A549 (cell line): ENCODE results near the gene GIGYF1. TPM values are rescaled to one million over a fixed set of nuclear protein-coding genes. Genes with fewer than 3 reads are reported as not detected.

Experiments used
- ATAC-seq, 2 experiments: fragments of 200-7000 bp in 1 of 2; fragments of >200 bp in 1 of 2; cut with Nextera tagmentation in 1 of 2; cut with Tn5 transposase in 1 of 2; 3 replicates each; pipeline versions ENCODE4 v1.8.0 to v1.9.1; 2018 to 2020; ENCODE audit warnings: mild to moderate bottlenecking in 1 of 2, moderate library complexity in 1 of 2
- CTCF ChIA-PET: fragments of 300-600 bp; sonication (Branson Sonifier 250); formaldehyde crosslinking; extraction: SDS; loops from one replicate; lab custom pipeline; 2021; ENCODE audit warnings: antibody characterized with exemption, inconsistent platforms; lab: Yijun Ruan, JAX
- POLR2A ChIA-PET: fragments of 350-600 bp; formaldehyde crosslinking; extraction: SDS; loops from one replicate; lab custom pipeline; 2021; ENCODE audit warnings: antibody characterized with exemption, inconsistent platforms; lab: Yijun Ruan, JAX
- DNase-seq, 2 experiments: peaks; one replicate each; pipeline versions ENCODE4 v3.0.0 to v3.0.0-alpha.2; 2011 to 2016; ENCODE audit warnings: low read depth in 1 of 2, low spot score in 1 of 2
- FAIRE-seq: peaks from 2 replicates; lab custom pipeline; 2011; peaks lifted over from hg19 to GRCh38; lab: Jason Lieb, UNC
- H3K27ac ChIP-seq, 2 experiments: fragments of >200 bp; sonication (Bioruptor Twin); formaldehyde crosslinking; 3 replicates each; pipeline ENCODE4 v1.5.1; 2016 to 2017
- H3K4me1 ChIP-seq: fragments of >200 bp; sonication (Bioruptor Twin); formaldehyde crosslinking; 3 replicates; pipeline ENCODE4 v1.6.1; 2016
- H3K4me2 ChIP-seq: fragments of >200 bp; sonication (Bioruptor Twin); formaldehyde crosslinking; 3 replicates; pipeline ENCODE4 v1.6.1; 2016
- H3K4me3 ChIP-seq: fragments of >200 bp; sonication (Bioruptor Twin); formaldehyde crosslinking; 3 replicates; pipeline ENCODE4 v1.5.1; 2016
- H3K9me3 ChIP-seq: fragments of >200 bp; sonication (Bioruptor Twin); formaldehyde crosslinking; 3 replicates; pipeline ENCODE4 v1.6.1; 2016
- BHLHE40 ChIP-seq: IDR thresholded peaks from 2 replicates; pipeline ENCODE4 v1.6.1; 2012; ENCODE audit warnings: low read depth, low read length, inconsistent platforms
- EHF ChIP-seq: fragments of 250-450 bp; sonication (Bioruptor Pico); IDR thresholded peaks from 2 replicates; pipeline ENCODE4 v1.5.0; 2020; ENCODE audit warnings: mild to moderate bottlenecking
- EP300 ChIP-seq, 2 experiments: fragments of >200 bp; sonication (Bioruptor Twin); formaldehyde crosslinking; IDR thresholded peaks; 2 replicates in 1 of 2; 3 replicates in 1 of 2; pipeline ENCODE4 v1.6.1; 2016 to 2017
- ESRRA ChIP-seq: fragments of 150-350 bp; IDR thresholded peaks from 2 replicates; pipeline ENCODE4 v1.6.1; 2014; ENCODE audit warnings: mild to moderate bottlenecking, low read length, borderline replicate concordance
- FOSB ChIP-seq: fragments of 250-450 bp; sonication (Bioruptor Pico); IDR thresholded peaks from 2 replicates; pipeline ENCODE4 v1.5.0; 2020; ENCODE audit warnings: mild to moderate bottlenecking, moderate library complexity
- HOXA7 ChIP-seq: fragments of 250-450 bp; sonication (Bioruptor Pico); IDR thresholded peaks from 2 replicates; pipeline ENCODE4 v1.5.0; 2020; ENCODE audit warnings: mild to moderate bottlenecking, moderate library complexity
- HOXB13 ChIP-seq: fragments of 250-450 bp; sonication (Bioruptor Pico); IDR thresholded peaks from 2 replicates; pipeline ENCODE4 v1.5.0; 2020; ENCODE audit warnings: low read depth, mild to moderate bottlenecking, moderate library complexity
- HOXB5 ChIP-seq: fragments of 250-450 bp; sonication (Bioruptor Pico); IDR thresholded peaks from 2 replicates; pipeline ENCODE4 v1.5.0; 2020; ENCODE audit warnings: mild to moderate bottlenecking, moderate library complexity
- JUNB ChIP-seq: fragments of >200 bp; sonication (Bioruptor Twin); formaldehyde crosslinking; IDR thresholded peaks from 2 replicates; pipeline ENCODE4 v1.6.1; 2016
- MAZ ChIP-seq: fragments of 150-350 bp; IDR thresholded peaks from 2 replicates; pipeline ENCODE4 v1.6.1; 2014; ENCODE audit warnings: antibody characterized with exemption, low read depth, low read length, borderline replicate concordance
- MYC ChIP-seq: IDR thresholded peaks from 2 replicates; pipeline ENCODE4 v1.6.1; 2012; ENCODE audit warnings: mild to moderate bottlenecking, inconsistent platforms, low read length, improper control_type of control experiment, borderline replicate concordance
- NFE2L2 ChIP-seq: fragments of 150-350 bp; conservative IDR thresholded peaks from 2 replicates; pipeline ENCODE4 v1.6.1; 2014; ENCODE audit warnings: low read length
- PHF8 ChIP-seq: fragments of 200-600 bp; sonication (generic); IDR thresholded peaks from 2 replicates; pipeline ENCODE4 v1.6.1; 2016; ENCODE audit warnings: low read depth, mild to moderate bottlenecking, antibody characterized with exemption, moderate library complexity, borderline replicate concordance
- POLR2A ChIP-seq: IDR thresholded peaks from 2 replicates; pipeline ENCODE4 v1.6.1; 2012; ENCODE audit warnings: mild to moderate bottlenecking, low read length
- RARB ChIP-seq: fragments of 250-450 bp; sonication (Bioruptor Pico); IDR thresholded peaks from 2 replicates; pipeline ENCODE4 v1.8.0; 2021; ENCODE audit warnings: mild to moderate bottlenecking, moderate library complexity
- SREBF2 ChIP-seq: fragments of 450-650 bp; IDR thresholded peaks from 2 replicates; pipeline ENCODE4 v1.6.1; 2014; ENCODE audit warnings: mild to moderate bottlenecking, moderate library complexity
- TFCP2L1 ChIP-seq: fragments of 250-450 bp; sonication (Bioruptor Pico); IDR thresholded peaks from 2 replicates; pipeline ENCODE4 v1.5.0; 2021; ENCODE audit warnings: mild to moderate bottlenecking
- ZNF302 ChIP-seq: fragments of 250-450 bp; sonication (Bioruptor Pico); IDR thresholded peaks from 2 replicates; pipeline ENCODE4 v1.9.0; 2021; ENCODE audit warnings: inconsistent platforms, mild to moderate bottlenecking, moderate library complexity
- WGBS: methylation state at CpG from one replicate; pipeline ENCODE4 v1.1.6; 2017; ENCODE audit errors: missing lambda C conversion rate; 5-methylcytosine and 5-hydroxymethylcytosine counted together
- polyA plus RNA-seq, 4 experiments: library from polyadenylated mRNA; depleted of rRNA in 3 of 4; stranded (reverse); fragments of >200 nt; fragmentation: RNase III in 1 of 4; extraction: RNeasy Plus Mini Kit Qiagen cat#74134 plus additional on column Dnase treatment in 1 of 4; gene quantifications; 2 replicates in 3 of 4; 3 replicates in 1 of 4; pipeline ENCODE4 v1.2.3, GENCODE V29; 2011 to 2017
- TF ChIP-seq, protein P1 (sequence below): IDR thresholded peaks from 2 replicates; pipeline ENCODE4 v1.6.1; 2012; ENCODE audit warnings: low read depth, borderline replicate concordance
- TF ChIP-seq, protein P2 (sequence below): IDR thresholded peaks from 2 replicates; pipeline ENCODE4 v1.6.1; 2012

Gene GIGYF1
- polyA plus RNA-seq, 2 of the 4 experiments (the other 2 are of a cell fraction), result 5.1 to 18.9 TPM

DNA sequence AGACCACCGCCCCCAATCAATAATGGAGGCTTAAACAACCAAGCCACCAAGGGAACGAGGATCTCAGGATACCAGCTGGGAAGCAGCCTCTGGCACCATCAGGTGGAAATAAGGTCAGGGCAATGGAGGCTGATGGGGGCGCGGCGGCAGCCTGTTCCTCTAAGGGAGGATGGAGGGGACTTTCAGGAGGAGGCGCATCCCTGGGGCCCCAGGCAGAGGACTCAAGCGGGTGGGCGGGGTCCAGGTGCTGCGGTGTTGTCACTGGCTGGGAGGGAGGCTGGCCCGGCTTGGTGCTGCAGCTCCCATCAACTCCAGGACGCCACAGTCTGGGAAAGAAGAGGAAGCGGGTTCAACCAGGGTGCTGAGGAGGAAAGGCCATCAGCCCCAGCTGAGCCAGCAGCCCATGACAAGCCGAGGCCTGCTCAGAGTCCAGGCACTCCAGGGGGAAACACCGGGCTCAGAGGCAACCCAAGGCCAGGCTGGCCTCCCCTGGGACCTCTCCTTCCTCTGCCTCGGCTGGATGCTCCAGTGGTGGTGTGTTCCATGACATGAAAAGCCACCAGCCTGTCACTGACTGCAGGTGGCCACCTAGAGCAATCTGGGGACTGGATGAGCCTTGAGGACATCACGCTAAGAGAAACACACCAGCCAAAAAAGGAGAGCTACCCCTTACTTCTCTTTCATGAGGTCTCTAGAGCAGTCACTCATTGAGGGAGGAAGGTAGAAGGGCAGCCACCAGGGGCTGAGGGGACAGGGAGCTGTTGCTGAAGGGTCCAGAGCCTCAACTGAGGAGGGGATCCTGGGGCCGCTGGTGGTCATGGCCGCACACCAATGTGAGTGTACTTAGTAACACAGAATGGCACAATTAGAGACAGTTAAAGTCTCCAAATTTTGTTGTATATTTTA lies 4.6 kb downstream of the GIGYF1 start:
- Histone ChIP-seq H3K27ac (no peak overlapping the region), H3K4me1 (peaks cover 21% of the 10 kb centered on the region), H3K9me3 (no peaks in the 10 kb centered on the region), H3K4me3 (no peak overlapping the region), H3K4me2 (no peak overlapping the region)
- FAIRE-seq, result no peak
- 89% methylated on average over 17 of the region's 18 CpGs for WGBS
- ChIA-PET CTCF (interaction anchor here (1.0 to 10.6 kb wide), 13 partner anchors 9 to 235 kb away, joined by 3 to 158 read pairs (median 4); partner anchors contain the start of genes POP7 and SLC12A9), POLR2A (no interaction called here)
- no peak for ATAC-seq
- DNase-seq, result no peak
- TF ChIP-seq, protein P1, sequence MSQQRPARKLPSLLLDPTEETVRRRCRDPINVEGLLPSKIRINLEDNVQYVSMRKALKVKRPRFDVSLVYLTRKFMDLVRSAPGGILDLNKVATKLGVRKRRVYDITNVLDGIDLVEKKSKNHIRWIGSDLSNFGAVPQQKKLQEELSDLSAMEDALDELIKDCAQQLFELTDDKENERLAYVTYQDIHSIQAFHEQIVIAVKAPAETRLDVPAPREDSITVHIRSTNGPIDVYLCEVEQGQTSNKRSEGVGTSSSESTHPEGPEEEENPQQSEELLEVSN, result no peak
- TF ChIP-seq TFCP2L1 (CRISPR knock-in tag), result no peak

DNA sequence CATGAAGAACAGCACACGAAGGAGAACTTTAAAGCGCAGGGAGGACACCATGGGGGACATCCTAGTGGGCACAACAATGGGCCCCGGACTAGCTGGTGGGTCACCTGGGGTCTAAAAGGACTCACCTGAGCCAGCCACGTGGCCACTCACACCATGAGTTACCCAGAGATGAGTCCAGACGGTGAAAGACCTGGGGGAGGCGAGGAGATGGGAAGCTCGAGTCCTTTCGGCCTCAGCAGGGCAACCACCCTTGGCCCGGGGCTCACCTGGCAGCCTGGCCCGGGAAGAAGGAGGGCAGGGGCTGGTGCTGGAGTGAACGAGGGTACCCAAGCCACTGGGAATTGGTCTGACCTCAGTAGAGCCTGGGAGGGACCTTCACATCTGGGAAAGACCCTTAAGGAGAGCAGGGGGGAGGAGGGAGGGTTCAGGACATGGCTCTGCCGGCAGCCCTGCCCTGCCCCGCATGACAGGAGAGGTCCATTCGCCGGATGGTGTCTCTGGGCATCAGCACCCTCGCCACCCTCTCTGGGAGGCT lies 5.7 kb downstream of the GIGYF1 start:
- ATAC-seq, result no peak
- H3K4me1 ChIP-seq, result peaks cover 21% of the 10 kb centered on the region
- no peak for TF ChIP-seq HOXA7
- no peak for TF ChIP-seq EP300 (IDR thresholded peaks at IDR 0.05)
- no peak for TF ChIP-seq MYC
- ChIA-PET CTCF (interaction anchor here (1.5 to 10.6 kb wide), 4 partner anchors 12 to 129 kb away, joined by 4 to 158 read pairs (median 107); partner anchors contain the start of gene POP7), POLR2A (no interaction called here)
- FAIRE-seq, result no peak
- H3K9me3 ChIP-seq, result no peaks in the 10 kb centered on the region
- H3K4me3 ChIP-seq, result no peak overlapping the region
- H3K4me2 ChIP-seq, result no peak overlapping the region
- no peak for DNase-seq
- H3K27ac ChIP-seq, result no peak overlapping the region
- 87% methylated on average over 16 of the region's 16 CpGs for WGBS

DNA sequence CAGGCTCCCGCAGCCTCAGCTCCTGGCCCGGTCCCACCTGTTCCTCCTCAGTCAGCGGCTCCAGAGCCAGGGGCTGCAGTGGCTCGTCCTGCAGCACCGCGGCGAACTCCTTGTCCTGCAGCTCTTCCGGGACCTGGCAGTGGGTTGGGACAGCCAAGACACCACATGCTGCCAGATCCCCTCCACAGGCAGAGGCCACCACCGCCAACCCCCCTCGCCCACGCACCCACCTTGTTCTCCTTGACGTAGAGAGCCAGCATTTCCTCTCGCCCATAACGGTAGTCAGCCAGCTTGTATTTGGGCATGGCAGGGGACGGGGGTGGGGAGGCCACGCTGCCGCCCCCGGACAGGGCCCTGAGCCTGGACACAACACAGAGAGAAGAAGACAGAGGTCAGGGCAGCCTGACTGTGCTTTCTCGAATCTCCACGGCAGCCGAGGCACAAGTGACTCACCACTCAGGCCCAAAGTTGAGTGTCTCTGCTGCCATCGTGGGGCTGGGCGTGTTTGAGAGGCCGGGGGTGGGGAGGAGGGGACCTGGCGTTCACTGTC lies 6.2 kb downstream of the GIGYF1 start:
- POLR2A ChIA-PET, result no interaction called here
- whole genome bisulfite sequencing, result 87% methylated on average over 17 of the region's 25 CpGs
- CTCF ChIA-PET, result interaction anchor here (7.0 to 10.6 kb wide), 3 partner anchors 11 to 56 kb away, joined by 72 to 158 read pairs (median 142); partner anchors contain the start of gene POP7
- Histone ChIP-seq H3K27ac (no peak overlapping the region), H3K4me1 (peaks cover 19% of the 10 kb centered on the region), H3K4me2 (no peak overlapping the region), H3K9me3 (no peaks in the 10 kb centered on the region), H3K4me3 (no peak overlapping the region)
- TF ChIP-seq, protein P1, result no peak
- no peak for TF ChIP-seq PHF8
- TF ChIP-seq MAZ, result no peak
- TF ChIP-seq POLR2A, result no peak
- no peak for TF ChIP-seq JUNB
- no peak for TF ChIP-seq EHF
- no peak for TF ChIP-seq RARB (CRISPR knock-in tag)
- no peak for TF ChIP-seq FOSB (CRISPR knock-in tag)
- TF ChIP-seq NFE2L2, result no peak
- no peak for DNase-seq
- no peak for FAIRE-seq
- no peak for ATAC-seq

DNA sequence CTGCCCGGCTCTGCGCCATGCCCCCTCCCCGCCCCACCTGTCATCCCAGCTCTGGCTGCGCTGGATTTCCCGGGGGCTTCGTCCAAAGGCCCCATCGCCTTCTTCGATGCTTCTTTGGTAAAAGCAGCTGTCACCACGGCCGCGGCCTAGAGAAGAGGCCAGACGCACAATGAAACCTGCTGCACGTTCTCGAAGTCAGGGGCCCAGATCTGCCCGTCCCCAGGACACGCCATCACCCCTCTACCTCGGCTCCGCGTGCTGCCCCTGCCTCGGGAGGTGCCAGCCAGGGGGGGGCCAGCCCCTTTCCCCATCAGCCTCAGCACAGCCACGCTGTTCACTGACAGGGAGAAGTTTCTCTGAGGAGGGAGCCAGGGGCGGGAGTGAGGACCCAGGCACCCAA lies 6.8 kb downstream of the GIGYF1 start:
- 97% methylated on average over 20 of the region's 22 CpGs for WGBS
- no peak for FAIRE-seq
- POLR2A ChIA-PET, result no interaction called here

More for the DNA sequence above, 6.8 kb downstream of the GIGYF1 start:
- ATAC-seq, result no peak
- TF ChIP-seq EHF, result no peak
- no peak for TF ChIP-seq HOXB5 (CRISPR knock-in tag)
- no peak for TF ChIP-seq ZNF302
- TF ChIP-seq HOXA7, result no peak
- no peak for TF ChIP-seq BHLHE40
- no peak for TF ChIP-seq ESRRA
- no peak for TF ChIP-seq HOXB13 (CRISPR knock-in tag)
- no peak for TF ChIP-seq SREBF2
- TF ChIP-seq, protein P2, sequence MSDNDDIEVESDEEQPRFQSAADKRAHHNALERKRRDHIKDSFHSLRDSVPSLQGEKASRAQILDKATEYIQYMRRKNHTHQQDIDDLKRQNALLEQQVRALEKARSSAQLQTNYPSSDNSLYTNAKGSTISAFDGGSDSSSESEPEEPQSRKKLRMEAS, result no peak
- CTCF ChIA-PET, result interaction anchor here (7.0 to 10.6 kb wide), 3 partner anchors 11 to 56 kb away, joined by 72 to 158 read pairs (median 142); partner anchors contain the start of gene POP7
- no peak for DNase-seq
- Histone ChIP-seq H3K4me1 (peaks cover 17% of the 10 kb centered on the region), H3K27ac (no peak overlapping the region), H3K9me3 (no peaks in the 10 kb centered on the region), H3K4me2 (no peak overlapping the region), H3K4me3 (no peak overlapping the region)
